Breast epithelium (tissue), 4 donors: ENCODE measurements around the gene CTSE. TPM values are rescaled to one million over a fixed set of nuclear protein-coding genes. Genes with fewer than 3 reads are reported as not detected.

Experiments used
- DNase-seq, 2 donors: peaks; one replicate each; pipeline ENCODE4 v3.0.0-alpha.2; 2019; ENCODE audit warnings: low spot score in 2 of 2
- H3K27ac ChIP-seq, 2 donors: fragments of 200-600 bp; sonication (generic) in 1 of 2; one replicate each; pipeline ENCODE4 v1.5.1; 2016 to 2019; ENCODE audit warnings: mild to moderate bottlenecking in 1 of 2
- H3K27me3 ChIP-seq, 2 donors: fragments of 200-600 bp; sonication (generic) in 1 of 2; one replicate each; pipeline versions ENCODE4 v1.5.1 to v1.6.0; 2017 to 2019; ENCODE audit warnings: control low read depth in 1 of 2, mild to moderate bottlenecking in 1 of 2
- H3K36me3 ChIP-seq: fragments of 200-600 bp; one replicate; pipeline ENCODE4 v1.5.1; 2019
- H3K4me1 ChIP-seq, 2 donors: fragments of 200-600 bp; sonication (generic); one replicate each; pipeline ENCODE4 v1.5.1; 2016 to 2019; ENCODE audit warnings: control low read depth in 1 of 2
- H3K4me3 ChIP-seq, 3 donors: fragments of 200-600 bp; sonication (generic); 1 replicate in 2 of 3; 2 replicates in 1 of 3; pipeline ENCODE4 v1.5.1; 2016 to 2019; ENCODE audit warnings: mild to moderate bottlenecking in 3 of 3, moderate library complexity in 2 of 3
- H3K9me3 ChIP-seq, 2 donors: fragments of 200-600 bp; sonication (generic) in 1 of 2; one replicate each; pipeline ENCODE4 v1.5.1; 2016 to 2019; ENCODE audit warnings: control low read depth in 1 of 2
- POLR2A ChIP-seq: fragments of 450-650 bp; IDR thresholded peaks from one replicate; pipeline ENCODE4 v1.6.1; 2016; ENCODE audit warnings: antibody characterized with exemption, mild to moderate bottlenecking, moderate library complexity
- POLR2AphosphoS5 ChIP-seq, 3 donors: sonication (generic); formaldehyde crosslinking; IDR thresholded peaks; one replicate each; pipeline ENCODE4 v1.6.1; 2017; ENCODE audit warnings: antibody characterized with exemption in 3 of 3
- intact Hi-C: fragments of 100-400 bp; cut with DNase I; formaldehyde crosslinking; loops from one replicate; pipeline ENCODE4 v1.15.1; 2023; ENCODE audit warnings: low total_unique reads
- total RNA-seq, 3 donors: library from RNA; depleted of rRNA; stranded (reverse); fragments of >200 nt; gene quantifications; one replicate each; pipeline ENCODE4 v1.1.0, GENCODE V29; 2016
- TF ChIP-seq, protein P1 (sequence below), 3 donors: fragments of 450-650 bp; IDR thresholded peaks; one replicate each; pipeline ENCODE4 v1.5.1; 2016 to 2017; ENCODE audit warnings: antibody characterized with exemption in 3 of 3, mild to moderate bottlenecking in 3 of 3, moderate library complexity in 3 of 3

CTSE gene
- total RNA-seq, 3 donors from 2014 or later, result under 0.01 TPM; not detected in 2

DNA sequence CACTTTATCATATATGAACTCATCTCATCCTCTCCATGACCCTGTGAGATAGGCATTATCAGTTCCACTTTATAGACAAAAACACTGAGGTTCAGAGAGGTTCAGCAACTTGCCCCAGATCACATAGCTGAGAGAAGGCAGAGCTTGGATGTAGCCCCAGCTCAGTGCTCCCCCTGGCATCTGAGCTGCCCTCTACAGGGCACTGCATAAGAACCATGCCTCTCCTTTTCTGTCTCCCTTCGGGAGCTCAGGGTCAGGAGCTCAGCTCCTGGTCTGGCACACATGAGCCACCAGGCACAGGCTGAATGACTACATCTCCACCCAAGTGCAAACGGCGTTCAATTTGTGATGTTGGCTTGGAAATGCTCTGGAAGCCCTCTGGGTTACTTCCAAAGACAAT is 37.4 kb downstream of the CTSE start:
- DNase-seq, result no peak
- Histone ChIP-seq H3K4me1 (peaks cover 0 to 10% of the 10 kb centered on the region in 2 donors), H3K27ac (no peak overlapping the region), H3K27me3 (no peaks in the 10 kb centered on the region), H3K36me3 (no peaks in the 10 kb centered on the region), H3K4me3 (no peak overlapping the region), H3K9me3 (no peaks in the 10 kb centered on the region)
- TF ChIP-seq POLR2AphosphoS5 (IDR thresholded peaks at IDR 0.05), result no peak
- no peak for TF ChIP-seq POLR2A
- TF ChIP-seq, protein P1, sequence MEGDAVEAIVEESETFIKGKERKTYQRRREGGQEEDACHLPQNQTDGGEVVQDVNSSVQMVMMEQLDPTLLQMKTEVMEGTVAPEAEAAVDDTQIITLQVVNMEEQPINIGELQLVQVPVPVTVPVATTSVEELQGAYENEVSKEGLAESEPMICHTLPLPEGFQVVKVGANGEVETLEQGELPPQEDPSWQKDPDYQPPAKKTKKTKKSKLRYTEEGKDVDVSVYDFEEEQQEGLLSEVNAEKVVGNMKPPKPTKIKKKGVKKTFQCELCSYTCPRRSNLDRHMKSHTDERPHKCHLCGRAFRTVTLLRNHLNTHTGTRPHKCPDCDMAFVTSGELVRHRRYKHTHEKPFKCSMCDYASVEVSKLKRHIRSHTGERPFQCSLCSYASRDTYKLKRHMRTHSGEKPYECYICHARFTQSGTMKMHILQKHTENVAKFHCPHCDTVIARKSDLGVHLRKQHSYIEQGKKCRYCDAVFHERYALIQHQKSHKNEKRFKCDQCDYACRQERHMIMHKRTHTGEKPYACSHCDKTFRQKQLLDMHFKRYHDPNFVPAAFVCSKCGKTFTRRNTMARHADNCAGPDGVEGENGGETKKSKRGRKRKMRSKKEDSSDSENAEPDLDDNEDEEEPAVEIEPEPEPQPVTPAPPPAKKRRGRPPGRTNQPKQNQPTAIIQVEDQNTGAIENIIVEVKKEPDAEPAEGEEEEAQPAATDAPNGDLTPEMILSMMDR (IDR thresholded peaks at IDR 0.05), result no peak
- intact Hi-C loops, result no loop called here

DNA sequence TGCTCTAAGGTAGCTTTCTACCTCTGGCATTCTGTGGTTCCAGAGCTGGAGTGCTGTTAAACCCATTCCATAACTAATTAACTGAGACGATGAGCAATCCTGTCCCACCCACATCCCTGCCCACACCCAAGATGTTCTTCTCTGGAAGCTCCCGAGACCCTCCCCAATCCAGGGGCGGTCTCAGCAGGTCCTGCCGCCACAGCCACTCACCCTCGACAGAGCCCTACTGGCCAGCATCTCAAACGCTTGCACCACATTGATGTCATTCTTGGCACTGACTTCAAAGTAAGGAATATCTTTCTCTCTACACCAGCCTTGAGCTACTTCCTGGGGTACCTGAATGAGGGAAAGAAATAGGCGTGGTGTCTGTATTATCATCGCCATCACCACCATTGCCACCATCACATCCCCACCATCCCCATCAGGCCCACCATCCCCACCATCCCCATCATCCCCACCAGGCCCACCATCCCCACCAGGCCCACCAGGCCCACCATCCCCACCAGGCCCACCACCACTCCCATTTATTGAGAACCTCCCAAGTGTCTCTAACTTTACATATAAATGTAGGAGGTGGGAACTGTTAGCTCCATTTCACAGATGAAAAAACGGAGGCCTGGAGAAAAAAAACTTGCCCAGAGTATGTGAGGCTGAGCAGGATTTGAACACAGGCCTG is 38.2 kb downstream of the CTSE start:
- intact Hi-C loops, result no loop called here
- no peak for TF ChIP-seq POLR2AphosphoS5 (IDR thresholded peaks at IDR 0.05)
- TF ChIP-seq POLR2A, result no peak
- TF ChIP-seq, protein P1 (IDR thresholded peaks at IDR 0.05), result no peak
- H3K27ac ChIP-seq, result peak overlapping the region; percentile 17 to 27

DNA sequence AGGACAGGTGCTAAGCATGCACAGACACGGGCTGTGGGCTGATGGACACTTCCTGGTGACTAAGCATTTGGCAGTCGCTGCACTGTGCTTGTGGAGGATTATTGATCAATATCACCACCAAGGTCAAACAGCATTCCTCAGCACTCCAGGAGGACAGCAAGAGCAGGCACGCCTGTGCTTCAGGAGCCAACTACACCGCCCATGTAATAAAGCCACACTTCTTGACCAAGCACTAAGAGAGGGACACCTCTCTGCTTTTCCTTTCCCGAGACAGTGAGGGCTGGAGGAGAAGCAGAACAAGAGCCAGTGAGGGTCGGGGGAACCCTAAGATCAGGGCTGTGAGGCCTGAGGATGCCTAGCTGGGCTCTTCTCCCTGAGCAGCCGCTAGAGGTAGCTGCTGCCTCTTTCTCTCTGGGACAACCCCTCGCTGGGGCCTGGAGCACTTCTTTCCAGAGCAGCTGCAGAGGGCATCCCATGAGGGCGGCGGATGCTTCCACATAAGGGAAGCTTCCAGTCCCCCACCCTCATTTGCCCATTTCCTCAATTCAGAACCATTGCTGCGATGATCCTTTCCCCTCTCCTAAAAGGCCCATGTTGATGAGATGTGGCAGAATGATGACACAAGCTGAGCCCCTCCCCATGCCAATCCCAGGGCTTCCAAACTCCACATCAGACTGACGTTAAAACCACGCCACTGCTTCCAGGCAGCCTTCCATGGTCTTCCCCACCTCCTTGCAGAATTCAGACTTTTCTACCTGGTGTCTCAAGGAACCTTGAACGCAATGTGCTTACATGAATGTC is 39.6 kb downstream of the CTSE start:
- TF ChIP-seq POLR2AphosphoS5 (IDR thresholded peaks at IDR 0.05), result peak in 1 of 3 donors; percentile 41
- no peak for TF ChIP-seq POLR2A
- TF ChIP-seq, protein P1 (IDR thresholded peaks at IDR 0.05), result peak in 2 of 3 donors; percentile 65 to 71
- intact Hi-C loops, result loop anchor here (5.0 kb wide), 2 partner anchors 123 to 1428 kb away; no protein-coding TSS in a partner anchor
- no peaks in the 10 kb centered on the region for H3K27me3 ChIP-seq
- peaks cover 0 to 10% of the 10 kb centered on the region in 2 donors for H3K4me1 ChIP-seq
- H3K36me3 ChIP-seq, result no peaks in the 10 kb centered on the region
- H3K9me3 ChIP-seq, result no peaks in the 10 kb centered on the region
- DNase-seq, result peak; percentile 80 to 90
- peak overlapping the region; percentile 69 to 74 for H3K27ac ChIP-seq
- H3K4me3 ChIP-seq, result peak overlapping the region in 1 of 3 donors; percentile 15

More for the DNA sequence above, 38.2 kb downstream of the CTSE start:
- H3K36me3 ChIP-seq, result no peaks in the 10 kb centered on the region
- H3K9me3 ChIP-seq, result no peaks in the 10 kb centered on the region
- H3K4me3 ChIP-seq, result no peak overlapping the region
- H3K27me3 ChIP-seq, result no peaks in the 10 kb centered on the region
- no peak for DNase-seq
- peaks cover 0 to 10% of the 10 kb centered on the region in 2 donors for H3K4me1 ChIP-seq

DNA sequence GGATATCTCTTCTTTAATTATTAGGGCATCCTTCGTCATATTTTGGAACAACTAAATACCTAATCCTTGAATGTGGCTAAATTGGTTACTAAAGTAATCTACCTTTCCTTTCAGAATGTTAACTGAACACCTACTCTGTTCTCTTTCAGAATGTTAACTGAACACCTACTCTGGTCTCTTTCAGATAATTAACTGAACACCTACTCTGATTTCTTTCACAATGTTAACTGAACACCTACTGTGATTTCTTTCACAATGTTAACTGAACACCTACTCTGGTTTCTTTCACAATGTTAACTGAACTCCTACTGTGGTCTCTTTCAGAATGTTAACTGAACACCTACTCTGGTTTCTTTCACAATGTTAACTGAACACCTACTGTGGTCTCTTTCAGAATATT is 42.4 kb downstream of the CTSE start:
- no peaks in the 10 kb centered on the region for H3K9me3 ChIP-seq
- DNase-seq, result no peak
- H3K27me3 ChIP-seq, result peaks cover 0 to 3% of the 10 kb centered on the region in 2 donors
- intact Hi-C loops, result loop anchor here (5.0 kb wide), 2 partner anchors 126 to 1431 kb away; no protein-coding TSS in a partner anchor
- TF ChIP-seq, protein P1 (IDR thresholded peaks at IDR 0.05), result no peak
- TF ChIP-seq POLR2AphosphoS5 (IDR thresholded peaks at IDR 0.05) (no peak), POLR2A (no peak)
- peaks cover 0 to 10% of the 10 kb centered on the region in 2 donors for H3K4me1 ChIP-seq
- H3K27ac ChIP-seq, result no peak overlapping the region
- H3K4me3 ChIP-seq, result no peak overlapping the region
- no peaks in the 10 kb centered on the region for H3K36me3 ChIP-seq
